Astrocyte (in vitro differentiated cells and primary cell): ENCODE measurements around the gene RHBG.

Source experiments
- EZH2 ChIP-seq: IDR thresholded peaks from 2 replicates; pipeline ENCODE4 v1.6.1; 2012; ENCODE audit warnings: mild to moderate bottlenecking, low read length, inconsistent platforms; ENCODE audit not compliant: insufficient read depth
- TF ChIP-seq, protein P1 (sequence below): IDR thresholded peaks from 2 replicates; pipeline ENCODE4 v1.5.1; 2011; ENCODE audit warnings: low read depth, mild to moderate bottlenecking, inconsistent platforms, low read length, moderate library complexity; ENCODE audit not compliant: insufficient read depth

DNA sequence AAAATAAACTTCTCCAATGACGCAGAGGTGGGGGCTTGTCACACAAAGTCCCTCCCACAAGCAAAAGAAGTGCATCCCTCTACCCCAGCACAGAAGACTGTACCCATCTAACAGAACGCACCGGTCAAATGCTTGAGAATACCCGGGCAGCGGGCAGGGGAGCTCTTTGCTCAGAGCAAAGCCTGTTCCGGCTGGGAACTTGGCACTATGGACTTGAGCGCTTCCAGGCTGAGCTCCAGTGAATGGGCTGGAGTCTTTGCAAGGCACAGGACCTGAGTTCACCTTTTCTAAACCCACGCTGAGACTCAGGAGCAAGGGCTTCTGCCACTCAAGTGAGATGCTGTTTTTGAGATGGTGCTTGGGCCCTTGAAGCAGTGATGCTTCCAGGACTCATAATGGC is 20.3 kb downstream of the RHBG start:
- TF ChIP-seq EZH2 = no peak
- TF ChIP-seq, protein P1, sequence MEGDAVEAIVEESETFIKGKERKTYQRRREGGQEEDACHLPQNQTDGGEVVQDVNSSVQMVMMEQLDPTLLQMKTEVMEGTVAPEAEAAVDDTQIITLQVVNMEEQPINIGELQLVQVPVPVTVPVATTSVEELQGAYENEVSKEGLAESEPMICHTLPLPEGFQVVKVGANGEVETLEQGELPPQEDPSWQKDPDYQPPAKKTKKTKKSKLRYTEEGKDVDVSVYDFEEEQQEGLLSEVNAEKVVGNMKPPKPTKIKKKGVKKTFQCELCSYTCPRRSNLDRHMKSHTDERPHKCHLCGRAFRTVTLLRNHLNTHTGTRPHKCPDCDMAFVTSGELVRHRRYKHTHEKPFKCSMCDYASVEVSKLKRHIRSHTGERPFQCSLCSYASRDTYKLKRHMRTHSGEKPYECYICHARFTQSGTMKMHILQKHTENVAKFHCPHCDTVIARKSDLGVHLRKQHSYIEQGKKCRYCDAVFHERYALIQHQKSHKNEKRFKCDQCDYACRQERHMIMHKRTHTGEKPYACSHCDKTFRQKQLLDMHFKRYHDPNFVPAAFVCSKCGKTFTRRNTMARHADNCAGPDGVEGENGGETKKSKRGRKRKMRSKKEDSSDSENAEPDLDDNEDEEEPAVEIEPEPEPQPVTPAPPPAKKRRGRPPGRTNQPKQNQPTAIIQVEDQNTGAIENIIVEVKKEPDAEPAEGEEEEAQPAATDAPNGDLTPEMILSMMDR = no peak
